Measurements from ENCODE around the gene ZNF557.

- no peak for TF ChIP-seq POLR2A (IDR thresholded peaks at IDR 0.05)
- no peak for TF ChIP-seq EP300 (IDR thresholded peaks at IDR 0.05)
- TF ChIP-seq CTCF (IDR thresholded peaks at IDR 0.05), result no peak
Measured at GRCh38 chr19:7063339-7063738, 6.2 kb upstream of the ZNF557 start.

All from stomach (tissue), 4 donors.